Esophagus mucosa (tissue), 1 donor: ENCODE data around the gene FBLN5. TPM values are rescaled to one million over a fixed set of nuclear protein-coding genes. Genes with fewer than 3 reads are reported as not detected.
A peak's percentile ranks its signal among the peaks of the same experiment; 100 is the strongest.
"Not testable (repeated sequence)": the region's sequence is repeated elsewhere in the genome, so short reads cannot be mapped to it uniquely, and the experiment has no call there.

Experiments used
- ATAC-seq: fragments of 200-7000 bp; cut with Tn5 transposase; one replicate; pipeline ENCODE4 v1.9.1; 2020
- total RNA-seq: library from RNA; stranded (reverse); gene quantifications from one replicate; pipeline ENCODE4 v1.2.4, GENCODE V29; 2023
- donor health status: DM: yes; HTN: yes; CAD: no.

Gene FBLN5
- total RNA-seq, 1 donor from 2014 or later: 2.8 TPM

DNA sequence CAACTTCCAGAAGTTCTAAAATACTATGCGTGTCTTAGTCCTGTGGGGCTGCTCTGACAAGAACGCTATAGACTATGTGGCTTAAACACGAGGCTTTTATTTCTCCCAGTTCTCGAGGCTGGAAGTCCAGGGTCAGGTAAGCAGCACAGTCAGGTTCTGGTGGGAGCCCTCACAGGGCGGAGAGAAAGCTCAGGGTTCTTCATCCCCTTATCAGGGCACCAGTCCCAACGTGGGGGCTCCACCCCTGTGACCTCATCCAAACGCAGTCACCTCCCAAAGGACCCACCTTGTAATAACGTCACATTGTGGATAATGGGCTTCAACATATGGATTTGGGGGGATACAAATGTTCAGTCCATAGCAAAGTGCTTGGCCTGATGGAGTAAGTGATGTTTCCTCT lies 43.0 kb downstream of the FBLN5 start:
- no peak for ATAC-seq

DNA sequence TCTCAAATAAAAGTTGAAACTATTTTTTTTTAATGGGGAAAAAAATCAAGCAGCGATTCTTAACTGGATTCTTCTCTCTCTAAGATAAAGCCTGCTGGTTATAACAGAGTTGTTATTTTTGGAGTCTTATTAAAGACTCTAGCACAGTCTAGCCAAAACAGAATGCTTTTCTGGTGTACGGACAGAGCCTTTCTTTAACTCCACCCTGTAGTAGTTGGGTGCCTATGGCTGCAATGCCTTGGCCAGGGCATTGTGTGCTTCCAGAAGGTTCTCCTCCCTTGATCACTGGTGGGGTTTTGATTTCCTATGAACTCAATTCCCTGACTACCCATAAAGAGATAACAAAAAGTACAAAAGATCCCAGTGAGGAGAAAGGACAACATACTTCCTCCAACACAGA lies 44.4 kb downstream of the FBLN5 start:
- ATAC-seq: no peak

DNA sequence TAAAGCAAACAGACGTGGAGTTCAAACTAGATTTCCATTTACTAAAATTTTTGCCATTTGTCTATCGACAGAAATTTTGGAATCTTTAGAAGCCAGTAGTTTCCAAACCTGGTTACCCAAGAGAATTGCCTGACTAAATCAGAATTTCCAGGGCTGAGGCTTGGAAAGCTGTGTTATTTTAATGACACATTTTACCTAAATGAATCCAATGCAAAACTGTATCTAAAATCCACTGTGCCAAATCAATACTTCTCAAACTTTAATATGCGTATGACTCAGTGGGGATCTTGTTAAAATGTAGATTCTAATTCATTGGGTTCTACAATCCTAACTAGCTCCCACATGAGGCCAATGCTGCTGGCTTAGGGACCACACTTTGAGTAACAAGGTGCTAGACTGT lies 45.2 kb downstream of the FBLN5 start:
- no peak for ATAC-seq

DNA sequence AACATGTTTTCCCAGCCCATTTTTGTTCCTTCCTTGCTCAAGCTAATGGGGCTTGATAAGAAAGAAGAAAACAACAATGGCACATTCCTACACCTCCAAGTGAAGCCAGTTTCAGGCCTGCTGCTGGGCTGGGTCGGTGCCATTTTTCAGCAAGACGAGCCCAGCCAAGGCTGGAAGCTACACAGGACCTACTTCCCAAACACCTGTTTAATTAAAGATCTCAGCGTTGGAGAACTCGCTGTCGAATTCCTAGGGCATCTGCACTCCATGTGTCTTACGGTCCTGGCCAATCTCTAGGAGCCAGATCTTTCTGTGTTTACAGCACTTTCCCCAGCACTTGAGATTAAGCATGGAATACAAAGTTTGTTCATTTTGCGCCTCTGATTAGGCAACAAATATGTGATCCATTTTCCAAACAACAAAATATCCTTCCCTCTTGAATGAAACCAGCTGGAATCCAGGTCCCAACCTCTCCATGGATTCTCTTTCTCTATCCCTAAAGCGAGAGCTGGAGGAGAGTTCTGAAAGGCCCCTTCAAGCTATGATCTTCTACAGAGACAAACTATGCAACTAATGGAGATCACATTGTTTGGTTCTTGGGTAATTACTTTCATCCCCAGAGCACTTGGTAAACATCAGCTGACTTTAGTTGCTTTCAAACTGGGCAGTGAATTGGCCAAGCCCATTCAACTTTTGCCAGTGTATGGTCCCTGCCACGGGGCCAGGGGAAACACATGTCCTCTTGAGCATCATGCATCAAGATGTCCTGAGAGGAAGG lies 45.9 kb downstream of the FBLN5 start:
- no peak for ATAC-seq

DNA sequence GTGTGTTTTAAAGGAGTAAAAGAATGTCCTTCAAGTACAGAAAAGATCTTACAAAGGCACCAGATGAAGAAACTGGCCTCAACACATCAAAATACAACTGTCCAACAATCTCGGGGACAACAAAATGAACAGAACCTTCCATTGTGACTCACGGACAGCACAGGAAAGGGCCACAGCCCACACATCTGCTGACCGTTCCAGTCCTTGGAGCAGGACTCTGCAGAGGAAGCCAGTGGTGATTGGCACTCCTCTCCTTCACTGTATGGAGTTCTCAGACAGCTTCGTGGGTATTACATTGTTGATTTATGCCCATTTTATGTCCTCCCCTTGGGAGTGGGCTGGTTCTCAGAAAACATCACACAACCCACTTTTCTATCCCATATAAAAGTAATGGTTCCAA lies 47.7 kb downstream of the FBLN5 start:
- ATAC-seq: no peak

DNA sequence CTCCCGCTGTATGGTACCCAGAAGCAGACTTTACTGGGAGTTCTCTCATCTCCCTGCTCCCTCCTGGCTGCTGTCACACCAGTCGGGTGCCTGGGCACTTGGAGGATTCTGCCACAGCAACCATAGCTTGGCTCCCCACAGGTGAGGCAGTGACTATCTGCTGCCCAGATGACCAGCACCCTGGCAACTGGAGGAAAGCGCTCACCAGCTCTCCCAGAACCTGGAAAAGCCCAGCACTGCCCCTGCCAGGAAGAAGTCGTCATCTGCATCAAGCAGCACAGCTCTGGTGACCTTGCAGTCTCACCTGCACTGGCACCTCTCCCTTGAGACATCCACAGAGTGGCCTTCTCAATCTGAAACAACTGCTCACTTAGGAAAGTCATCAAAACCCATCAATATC lies 48.3 kb downstream of the FBLN5 start:
- peak; percentile 59 for ATAC-seq

DNA sequence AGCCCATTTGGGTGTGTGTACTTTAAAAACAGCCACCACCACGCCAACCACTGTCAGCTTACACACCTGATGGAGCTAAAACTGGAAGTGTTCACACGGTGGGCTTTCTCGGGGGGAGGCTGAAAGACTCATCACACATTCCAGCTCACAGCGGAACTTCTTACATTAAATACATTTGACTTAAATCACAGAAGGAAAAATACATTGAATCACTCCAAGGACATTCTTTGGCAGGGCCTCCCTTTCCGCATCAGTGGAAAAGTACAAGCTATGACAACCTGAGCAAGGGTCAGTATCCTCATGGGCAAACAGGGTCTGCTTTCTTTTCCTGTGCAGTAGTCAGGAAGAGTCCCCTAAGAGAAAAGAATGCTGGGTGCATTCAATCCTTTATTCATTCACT lies 49.1 kb downstream of the FBLN5 start:
- ATAC-seq: no peak

DNA sequence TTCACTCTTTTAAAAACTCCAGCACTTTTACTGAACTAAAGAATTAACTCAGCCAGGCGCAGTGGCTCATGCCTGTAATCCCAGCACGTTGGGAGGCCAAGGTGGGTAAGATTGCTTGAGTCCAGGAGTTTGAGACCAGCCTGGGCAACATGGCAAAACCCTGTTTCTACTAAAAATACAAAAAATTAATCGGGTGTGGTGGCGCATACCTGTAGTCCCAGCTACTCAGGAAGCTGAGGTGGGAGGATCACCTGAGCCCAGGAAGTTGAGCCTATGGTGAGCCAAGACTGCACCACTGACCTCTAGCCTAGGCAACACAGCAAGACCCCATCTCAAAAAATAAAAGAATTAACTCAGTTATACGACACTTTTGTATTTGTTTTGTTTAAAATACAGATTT lies 49.8 kb downstream of the FBLN5 start:
- not testable (repeated sequence) for ATAC-seq

DNA sequence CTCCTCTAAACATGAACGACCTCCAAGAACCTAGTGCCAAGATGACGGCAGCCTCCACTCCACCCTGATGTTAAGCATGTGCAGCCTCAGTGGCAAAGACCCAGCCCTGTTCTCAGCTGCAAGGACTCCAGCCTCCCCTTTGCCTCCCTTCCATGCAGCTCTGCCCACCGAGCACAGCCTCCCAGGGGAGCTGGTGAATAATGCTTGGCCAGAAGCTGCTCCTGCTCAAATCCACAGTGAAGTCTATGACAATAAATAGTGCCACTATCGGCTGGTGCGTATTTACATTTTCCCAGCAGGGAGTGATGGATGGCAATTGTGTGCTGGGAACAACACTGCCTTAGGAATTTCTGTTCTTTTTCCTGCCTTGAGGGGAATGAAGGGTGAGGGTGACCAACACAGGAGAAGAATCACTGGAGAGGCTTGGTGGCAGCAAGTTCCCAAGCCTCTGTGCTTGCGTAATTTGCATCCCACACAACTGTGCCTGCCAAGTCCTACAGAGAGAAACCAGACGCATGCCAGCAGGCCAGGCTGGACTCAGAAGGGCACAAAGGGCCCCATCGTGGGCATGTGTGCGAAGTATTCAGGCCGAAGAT lies 50.3 kb downstream of the FBLN5 start:
- no peak for ATAC-seq

DNA sequence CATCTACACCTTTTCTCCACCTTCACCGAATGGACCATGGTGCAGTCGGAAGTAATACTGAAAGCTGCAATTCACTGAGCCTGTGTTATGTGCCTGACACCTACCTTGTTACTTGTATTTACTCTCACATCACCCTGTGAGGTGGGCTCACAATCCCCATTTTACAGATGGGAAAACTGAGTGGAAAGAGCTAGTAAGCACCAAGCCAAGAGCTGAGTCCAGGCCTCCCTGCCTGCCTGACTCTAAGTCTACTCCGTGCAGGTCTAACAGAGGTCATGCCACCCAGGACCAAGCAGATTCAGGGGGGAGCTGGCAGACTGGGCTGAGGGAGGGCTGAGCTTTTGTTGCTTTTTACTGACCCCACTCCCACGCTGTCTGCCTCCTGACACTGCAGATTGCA lies 51.1 kb downstream of the FBLN5 start:
- no peak for ATAC-seq

DNA sequence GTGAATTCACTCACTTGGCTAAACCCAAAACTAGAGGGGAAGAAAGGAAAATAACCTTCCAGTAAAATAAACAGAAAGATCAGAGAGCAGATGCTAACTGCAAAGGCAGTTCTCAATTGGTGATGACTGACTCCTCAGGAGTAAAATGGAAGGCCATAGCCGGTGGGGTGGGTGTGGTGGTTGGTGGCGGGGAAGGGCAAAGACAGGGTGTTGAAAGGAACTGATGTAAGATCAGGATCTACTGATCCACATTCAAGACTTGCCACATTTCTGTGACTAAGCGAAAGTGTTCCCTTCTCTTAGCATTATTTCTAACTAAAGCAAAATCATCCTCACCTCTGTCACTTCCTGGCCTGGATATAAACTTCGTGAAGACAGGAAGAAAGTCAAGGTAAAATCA lies 53.8 kb downstream of the FBLN5 start:
- peak; percentile 86 for ATAC-seq

DNA sequence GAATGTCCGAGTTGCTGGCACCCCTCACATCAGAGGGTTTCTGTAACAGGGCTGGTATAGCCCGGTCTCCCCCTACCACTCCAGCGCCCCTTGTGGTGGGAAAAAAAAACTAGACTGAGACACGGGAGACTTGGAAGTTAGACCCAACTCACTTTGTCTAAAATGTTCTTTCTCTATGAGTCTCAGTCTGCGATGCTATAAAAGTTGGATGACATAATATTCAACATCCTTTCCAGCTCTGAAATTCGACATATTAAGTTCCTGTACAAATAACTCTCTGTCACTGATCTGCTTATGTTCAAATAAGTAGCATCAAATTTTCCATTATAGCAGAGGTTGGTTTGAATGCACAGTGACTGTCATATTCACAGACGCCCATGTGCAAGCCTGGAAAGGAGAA lies 54.5 kb downstream of the FBLN5 start:
- no peak for ATAC-seq

DNA sequence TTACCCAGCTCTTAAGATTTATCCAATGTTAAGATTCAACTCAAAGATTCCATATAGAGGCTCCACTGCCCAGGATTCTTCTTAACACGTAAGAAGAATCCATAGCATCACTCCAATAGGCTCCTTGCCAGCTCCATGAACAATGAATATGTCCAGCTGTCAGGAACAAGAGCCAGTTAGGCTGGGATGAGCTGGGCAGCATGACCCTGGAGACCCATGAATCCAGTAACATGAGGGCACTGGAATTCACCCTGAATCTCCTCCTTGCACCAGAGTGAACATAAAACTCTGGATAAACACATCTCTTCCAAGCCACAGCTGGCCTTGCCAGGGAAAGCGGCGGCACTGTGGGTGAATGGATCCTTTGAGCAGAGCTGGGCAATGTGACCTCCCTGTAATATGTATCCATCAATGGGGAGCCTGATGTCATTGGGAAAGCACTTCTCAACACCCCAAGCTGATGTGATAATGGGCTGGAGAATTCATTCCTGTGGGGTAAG lies 55.7 kb downstream of the FBLN5 start:
- ATAC-seq: no peak

DNA sequence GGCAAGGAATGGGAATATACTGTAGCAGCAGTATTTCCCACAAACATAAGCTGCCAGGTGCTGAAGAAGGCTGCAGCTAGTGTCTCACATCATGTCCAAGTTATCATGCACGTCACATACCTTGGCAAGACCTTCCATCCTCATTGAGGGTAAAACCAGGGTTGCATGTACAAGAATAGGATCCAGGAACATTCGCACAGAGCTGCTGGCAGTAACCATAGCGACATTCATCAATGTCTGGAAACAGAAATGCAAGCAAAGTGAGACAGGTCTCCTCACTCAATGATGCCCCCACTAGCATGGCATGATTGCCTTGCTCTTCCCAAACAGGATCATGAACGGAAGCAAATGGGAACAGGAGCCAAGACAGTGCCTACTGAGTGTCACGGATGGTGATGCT lies 56.4 kb downstream of the FBLN5 start:
- no peak for ATAC-seq

DNA sequence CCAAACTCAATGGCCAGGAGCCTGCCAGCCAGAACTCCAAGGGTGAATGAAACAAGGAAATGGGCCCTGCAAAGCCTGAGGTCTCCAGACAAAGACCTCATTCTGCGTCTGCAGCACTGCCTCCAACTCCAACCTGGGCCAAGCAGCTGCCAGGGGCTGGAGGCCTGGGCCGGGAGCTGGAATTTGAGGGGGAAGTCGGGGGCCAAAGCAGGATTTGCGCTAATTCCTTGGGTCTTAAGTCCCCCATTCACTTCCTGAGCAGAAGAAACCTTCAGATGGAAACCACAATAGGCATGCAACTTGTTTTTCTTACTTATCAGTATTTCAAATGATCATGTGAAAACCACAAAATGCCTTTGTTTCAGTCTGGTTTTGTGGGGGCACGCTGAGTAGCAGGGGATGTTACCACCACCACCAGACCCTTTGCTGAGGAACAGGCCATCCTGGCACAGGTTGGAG lies 57.2 kb downstream of the FBLN5 start:
- ATAC-seq: no peak

DNA sequence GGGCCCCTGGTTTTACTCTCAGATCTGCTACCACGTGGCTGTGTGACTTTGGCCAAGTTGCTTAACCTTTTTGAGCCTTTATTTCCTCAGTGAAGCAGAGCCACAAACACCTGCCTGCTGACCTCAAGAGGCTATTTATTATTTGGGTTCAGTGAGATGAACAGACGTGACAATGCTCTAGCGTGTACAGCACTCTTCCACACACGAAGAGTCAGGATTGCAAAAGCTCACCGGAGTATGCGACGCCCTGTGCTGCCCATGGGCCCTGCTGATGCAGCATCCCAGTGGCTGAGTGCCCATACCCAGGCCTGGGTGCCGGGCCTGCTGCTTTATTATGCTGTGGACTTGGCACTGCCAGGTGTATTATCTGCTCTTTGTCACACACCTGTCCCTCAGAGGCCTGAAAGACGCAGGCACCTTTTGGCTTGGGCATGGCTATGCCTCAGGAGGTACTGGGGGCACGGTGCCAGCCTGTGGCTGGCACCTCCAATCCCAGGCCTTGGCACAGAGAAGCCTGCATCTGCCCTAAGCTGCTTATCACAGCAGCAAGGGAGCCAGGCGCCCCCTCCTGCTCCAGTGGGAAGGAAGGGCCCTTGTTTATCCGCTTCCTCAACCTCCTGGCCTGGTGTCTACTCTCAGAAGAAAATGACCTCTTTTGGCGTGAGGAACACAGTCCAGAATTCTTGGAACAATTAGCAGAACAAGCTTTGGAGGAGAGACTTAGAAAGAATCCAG lies 57.9 kb downstream of the FBLN5 start:
- peak; percentile 63 for ATAC-seq

DNA sequence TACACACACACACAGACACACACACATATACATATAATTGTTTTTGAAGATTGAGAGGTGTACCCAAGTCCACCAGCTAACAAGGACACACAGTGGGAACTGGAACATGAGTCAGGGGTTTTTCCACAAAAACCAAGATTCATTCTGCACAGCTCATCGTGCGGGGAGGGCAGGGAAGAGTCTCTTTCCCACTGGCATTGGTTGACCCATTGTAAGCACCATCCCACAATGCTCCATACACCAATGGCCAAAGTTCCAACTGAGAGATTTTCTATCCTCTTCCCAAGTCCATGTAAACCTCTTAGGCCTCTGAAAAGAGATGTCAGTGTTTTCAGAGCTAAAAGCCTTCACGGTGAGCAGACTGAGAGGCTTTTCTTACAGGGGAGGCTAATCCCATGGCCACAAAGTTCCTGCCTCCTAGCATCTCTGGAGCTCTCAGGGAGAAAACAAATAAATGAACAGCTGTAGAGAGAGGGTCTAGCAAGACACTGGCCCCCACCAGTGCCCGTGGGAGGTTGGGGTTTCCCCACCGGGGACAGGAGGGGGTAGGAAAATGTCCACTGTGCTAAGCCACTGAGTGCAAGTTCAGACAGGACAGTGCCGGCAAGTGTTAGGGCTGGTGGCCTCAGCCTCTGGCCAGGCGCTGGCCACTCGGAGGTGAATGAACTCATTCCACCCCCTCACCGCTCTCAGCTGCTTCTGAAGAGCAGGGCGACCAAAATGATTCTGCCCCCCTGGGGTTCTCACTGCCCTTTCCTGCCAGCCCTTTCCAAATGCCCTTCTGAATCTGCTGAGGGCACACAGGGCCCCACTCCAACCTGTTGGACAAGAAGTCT lies 58.6 kb downstream of the FBLN5 start:
- ATAC-seq: no peak

DNA sequence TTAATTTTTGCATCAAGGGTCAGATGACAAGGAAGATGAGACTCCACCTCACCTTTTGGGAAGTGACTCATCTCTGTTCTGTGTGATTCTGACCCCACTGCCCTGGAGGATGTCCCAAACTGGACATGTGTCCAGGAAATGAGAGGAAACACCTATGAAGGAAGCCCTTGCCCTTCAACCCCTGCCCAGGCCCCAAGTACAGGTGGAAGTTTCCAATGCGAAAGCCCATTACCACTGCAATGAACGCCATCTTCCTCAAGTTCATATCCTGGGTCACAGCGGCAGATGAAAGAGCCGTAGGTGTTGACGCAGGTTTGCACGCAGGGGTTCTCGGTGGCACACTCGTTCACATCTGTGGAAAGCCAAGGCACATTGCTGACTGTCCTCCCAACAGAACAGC lies 60.5 kb downstream of the FBLN5 start:
- no peak for ATAC-seq

DNA sequence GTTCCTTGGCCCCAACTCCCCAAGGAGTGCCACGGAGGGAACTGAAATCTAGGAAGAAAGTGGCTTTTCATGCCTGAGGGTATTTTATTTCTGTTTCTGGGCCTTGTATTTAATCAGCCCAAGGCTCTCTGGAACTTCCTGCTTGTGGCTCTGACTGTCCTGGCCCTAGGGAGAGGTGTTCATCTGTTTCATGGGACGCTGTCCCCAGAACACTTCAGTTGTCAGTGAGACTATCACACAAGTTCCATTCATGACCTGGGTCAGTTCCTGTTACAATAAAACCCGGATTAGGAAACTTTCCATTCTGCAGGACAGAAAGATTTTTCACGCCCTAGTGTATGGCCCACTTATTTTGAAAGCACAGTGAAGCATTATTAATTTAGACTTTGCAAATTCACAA lies 61.7 kb downstream of the FBLN5 start:
- ATAC-seq: no peak

DNA sequence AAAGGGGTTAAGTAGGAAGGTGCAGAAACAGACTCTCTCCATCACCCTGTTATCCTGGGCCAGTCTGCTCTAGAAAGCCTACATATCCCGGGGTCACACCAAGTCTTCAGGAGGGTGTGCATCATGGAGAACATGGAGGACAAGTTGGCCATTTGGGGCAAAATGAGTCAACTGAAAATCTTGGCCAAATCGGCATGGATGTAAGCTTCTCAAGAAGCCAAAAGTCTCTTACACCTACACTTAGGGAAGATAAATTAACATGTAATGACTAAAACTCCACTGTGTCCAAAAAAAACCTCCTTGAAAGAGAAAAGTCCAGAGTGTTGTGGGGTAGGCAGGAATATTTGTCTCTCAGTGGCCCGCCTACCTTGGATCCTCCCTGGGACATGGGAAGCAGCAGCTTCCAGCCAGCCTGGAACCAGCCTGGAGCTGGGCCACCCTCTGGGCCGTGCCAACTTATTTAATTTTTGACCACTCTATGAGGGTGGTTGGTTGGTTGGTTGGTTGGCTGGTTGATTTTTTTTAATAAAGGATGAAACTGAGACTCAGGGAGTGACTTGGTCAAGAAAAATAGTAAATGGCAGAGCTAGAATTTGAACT lies 62.3 kb downstream of the FBLN5 start:
- no peak for ATAC-seq

DNA sequence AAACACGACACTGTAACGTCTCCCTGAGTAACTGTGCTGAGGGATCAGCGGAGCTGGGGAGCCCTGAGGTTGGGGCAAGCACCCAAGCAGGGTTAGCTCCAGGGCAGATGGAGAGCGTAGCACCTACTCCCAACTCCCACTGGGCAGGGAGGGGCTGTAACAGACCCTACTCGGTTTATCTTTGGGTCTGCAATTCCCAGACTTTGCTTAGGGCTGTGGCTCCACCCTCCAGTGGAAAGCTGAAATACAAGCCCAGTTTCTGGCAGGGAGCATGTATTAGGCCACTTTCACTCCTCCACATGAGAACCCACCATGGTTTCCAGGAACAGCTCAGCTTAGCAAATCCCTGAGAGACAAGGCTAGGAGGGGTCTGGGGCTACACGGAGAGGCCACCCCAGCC lies 62.8 kb downstream of the FBLN5 start:
- ATAC-seq: no peak

DNA sequence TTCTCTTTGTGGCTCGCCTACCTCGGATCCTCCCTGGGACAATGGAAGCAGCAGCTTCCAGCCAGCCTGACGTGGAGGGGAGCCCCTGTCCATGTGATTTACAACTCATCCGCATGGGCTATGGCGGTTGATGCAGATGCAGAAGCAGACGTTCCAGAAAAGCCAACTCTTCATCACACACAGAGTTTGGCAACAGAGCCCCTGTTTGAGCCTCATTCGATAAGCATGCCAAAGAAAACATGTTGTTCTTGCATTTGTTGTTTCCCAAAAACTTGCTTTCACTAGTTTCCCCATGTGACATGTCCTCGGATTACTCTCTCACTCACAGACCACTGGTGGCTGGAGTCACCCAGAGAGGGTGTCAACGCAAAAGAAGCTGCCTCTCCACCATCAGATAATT lies 63.7 kb downstream of the FBLN5 start:
- no peak for ATAC-seq
